Endodermal cell (in vitro differentiated cells): ENCODE results near the gene ETFA. TPM values are rescaled to one million over a fixed set of nuclear protein-coding genes. Genes with fewer than 3 reads are reported as not detected.

Experiments
- DNase-seq: peaks from one replicate; pipeline ENCODE4 v3.0.0-alpha.2; 2017
- H3K27ac ChIP-seq: 2 replicates; pipeline ENCODE4 v1.5.1; 2013; ENCODE audit warnings: mild to moderate bottlenecking, low read depth, low read length, moderate library complexity
- H3K27me3 ChIP-seq: 2 replicates; pipeline ENCODE4 v1.6.1; 2013; ENCODE audit warnings: mild to moderate bottlenecking, low read length, moderate library complexity; ENCODE audit not compliant: insufficient read depth, control insufficient read depth, poor library complexity, severe bottlenecking
- H3K36me3 ChIP-seq: 2 replicates; pipeline ENCODE4 v1.7.0; 2013; ENCODE audit warnings: mild to moderate bottlenecking, low read length, moderate library complexity; ENCODE audit not compliant: control insufficient read depth, insufficient read depth
- H3K4me1 ChIP-seq: one replicate; pipeline ENCODE4 v1.7.0; 2013; ENCODE audit warnings: low read length; ENCODE audit not compliant: control insufficient read depth, insufficient read depth
- H3K4me3 ChIP-seq: 2 replicates; pipeline ENCODE4 v1.5.1; 2013; ENCODE audit warnings: mild to moderate bottlenecking, low read length, moderate library complexity
- H3K9ac ChIP-seq: 2 replicates; pipeline ENCODE4 v1.6.1; 2013; ENCODE audit warnings: mild to moderate bottlenecking, low read length, moderate library complexity; ENCODE audit not compliant: poor library complexity, severe bottlenecking; ENCODE audit errors: extremely low read depth
- H3K9me3 ChIP-seq: 2 replicates; pipeline ENCODE4 v1.6.1; 2013; ENCODE audit warnings: mild to moderate bottlenecking, low read length, moderate library complexity; ENCODE audit not compliant: control insufficient read depth
- H3K27ac Mint-ChIP-seq: 2 replicates; pipeline ENCODE4 v1.8.0; 2020; ENCODE audit warnings: mixed read lengths
- H3K27me3 Mint-ChIP-seq: 2 replicates; pipeline ENCODE4 v1.8.0; 2021; ENCODE audit warnings: mild to moderate bottlenecking, mixed read lengths; ENCODE audit not compliant: insufficient read depth
- H3K36me3 Mint-ChIP-seq: 2 replicates; pipeline ENCODE4 v1.8.0; 2020; ENCODE audit warnings: low read depth, mixed read lengths
- H3K4me1 Mint-ChIP-seq: 2 replicates; pipeline ENCODE4 v1.8.0; 2020; ENCODE audit warnings: mixed read lengths
- H3K4me3 Mint-ChIP-seq: 2 replicates; pipeline ENCODE4 v1.8.0; 2020; ENCODE audit warnings: mild to moderate bottlenecking, moderate library complexity, mixed read lengths
- H3K9me3 Mint-ChIP-seq: 2 replicates; pipeline ENCODE4 v1.8.0; 2020; ENCODE audit warnings: mild to moderate bottlenecking, mixed read lengths
- WGBS, 2 experiments: methylation state at CpG; one replicate each; pipeline versions ENCODE4 v1.1.5 to v1.1.7; 2013; ENCODE audit warnings: missing lambda C conversion rate in 2 of 2, mixed read lengths in 1 of 2; ENCODE audit not compliant: insufficient coverage in 1 of 2, insufficient read length in 1 of 2; 5-methylcytosine and 5-hydroxymethylcytosine counted together
- total RNA-seq, 2 donors: library from RNA; stranded (reverse); fragmentation: NEBNext Ultra II Directional in 1 of 2; extraction: Animal tissue kit (Norgen Biotek cat#: 25700) in 1 of 2; gene quantifications; 2 replicates in 1 of 2; 3 replicates in 1 of 2; pipeline ENCODE4 v1.2.1, GENCODE V29; 2021
- TF ChIP-seq, protein P1 (sequence below): fragments of 200-600 bp; sonication (generic); conservative IDR thresholded peaks from 2 replicates; pipeline ENCODE4 v1.5.0; 2021; ENCODE audit warnings: antibody characterized with exemption, mild to moderate bottlenecking

The ETFA gene
- total RNA-seq, 2 donors from 2014 or later: 142 to 157 TPM

DNA sequence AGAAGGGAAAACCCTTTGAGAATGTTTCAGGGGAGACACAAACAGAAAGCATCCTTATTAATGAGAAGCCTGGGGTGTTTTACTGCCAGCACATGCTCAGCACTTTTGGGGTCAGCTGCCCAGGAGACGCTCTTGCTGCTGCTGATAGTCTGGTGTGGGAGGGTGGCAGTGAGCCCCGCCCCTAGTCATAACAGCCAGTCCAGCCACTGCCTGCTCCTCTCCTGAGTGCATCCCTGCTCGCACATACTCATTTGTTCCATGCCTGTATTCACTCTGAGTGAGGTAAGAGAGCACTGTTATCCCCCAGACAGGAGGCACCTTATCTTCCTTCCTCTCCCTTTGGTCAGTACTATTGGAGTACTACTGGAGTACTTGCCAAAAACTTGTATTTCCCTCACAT is 101.3 kb downstream of the ETFA start:
- no peak overlapping the region for H3K9ac ChIP-seq
- DNase-seq: no peak
- H3K27me3 ChIP-seq: no peaks in the 10 kb centered on the region
- Mint-ChIP-seq H3K27me3 (no peaks in the 10 kb centered on the region), H3K36me3 (peaks cover 32% of the 10 kb centered on the region), H3K9me3 (no peaks in the 10 kb centered on the region), H3K4me1 (peaks cover 8% of the 10 kb centered on the region), H3K4me3 (no peak overlapping the region), H3K27ac (no peak overlapping the region)
- H3K36me3 ChIP-seq: peaks cover 40% of the 10 kb centered on the region
- TF ChIP-seq, protein P1, sequence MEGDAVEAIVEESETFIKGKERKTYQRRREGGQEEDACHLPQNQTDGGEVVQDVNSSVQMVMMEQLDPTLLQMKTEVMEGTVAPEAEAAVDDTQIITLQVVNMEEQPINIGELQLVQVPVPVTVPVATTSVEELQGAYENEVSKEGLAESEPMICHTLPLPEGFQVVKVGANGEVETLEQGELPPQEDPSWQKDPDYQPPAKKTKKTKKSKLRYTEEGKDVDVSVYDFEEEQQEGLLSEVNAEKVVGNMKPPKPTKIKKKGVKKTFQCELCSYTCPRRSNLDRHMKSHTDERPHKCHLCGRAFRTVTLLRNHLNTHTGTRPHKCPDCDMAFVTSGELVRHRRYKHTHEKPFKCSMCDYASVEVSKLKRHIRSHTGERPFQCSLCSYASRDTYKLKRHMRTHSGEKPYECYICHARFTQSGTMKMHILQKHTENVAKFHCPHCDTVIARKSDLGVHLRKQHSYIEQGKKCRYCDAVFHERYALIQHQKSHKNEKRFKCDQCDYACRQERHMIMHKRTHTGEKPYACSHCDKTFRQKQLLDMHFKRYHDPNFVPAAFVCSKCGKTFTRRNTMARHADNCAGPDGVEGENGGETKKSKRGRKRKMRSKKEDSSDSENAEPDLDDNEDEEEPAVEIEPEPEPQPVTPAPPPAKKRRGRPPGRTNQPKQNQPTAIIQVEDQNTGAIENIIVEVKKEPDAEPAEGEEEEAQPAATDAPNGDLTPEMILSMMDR: no peak
- WGBS, 2 experiments: 75 to 98% methylated on average over 1 to 3 of the region's 3 CpGs
- no peaks in the 10 kb centered on the region for H3K4me1 ChIP-seq
- H3K9me3 ChIP-seq: no peaks in the 10 kb centered on the region
- no peak overlapping the region for H3K4me3 ChIP-seq
- no peak overlapping the region for H3K27ac ChIP-seq

DNA sequence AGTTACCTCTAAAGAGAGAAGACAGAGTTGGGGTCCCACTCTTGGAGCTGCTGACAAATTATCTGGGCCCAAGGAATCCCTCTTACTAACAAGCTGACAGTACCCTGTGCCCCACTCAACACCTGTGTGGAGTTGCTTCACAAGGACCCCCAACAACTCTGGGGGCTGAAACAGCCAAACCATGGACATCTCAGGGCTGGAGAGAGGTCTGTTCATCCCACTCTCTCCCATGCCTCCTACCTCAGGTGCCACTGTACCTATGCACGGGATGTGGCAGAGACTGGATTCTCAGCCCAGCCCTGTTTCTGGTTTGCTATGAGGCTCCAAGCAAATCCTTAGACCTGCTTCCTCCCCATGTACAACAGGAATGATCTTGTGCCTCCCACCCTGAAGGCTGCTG is 101.7 kb downstream of the ETFA start:
- Histone ChIP-seq H3K27ac (no peak overlapping the region), H3K36me3 (peaks cover 40% of the 10 kb centered on the region), H3K9me3 (no peaks in the 10 kb centered on the region), H3K9ac (no peak overlapping the region), H3K4me1 (no peaks in the 10 kb centered on the region), H3K4me3 (no peak overlapping the region), H3K27me3 (no peaks in the 10 kb centered on the region)
- TF ChIP-seq, protein P1: no peak
- H3K9me3 Mint-ChIP-seq: no peaks in the 10 kb centered on the region
- no peak overlapping the region for H3K4me3 Mint-ChIP-seq
- peaks cover 30% of the 10 kb centered on the region for H3K36me3 Mint-ChIP-seq
- 92% methylated on average over 1 of the region's 1 CpG; no CpG with 5 or more reads in 1 of the 2 experiments for WGBS, 2 experiments
- no peak overlapping the region for H3K27ac Mint-ChIP-seq
- peaks cover 8% of the 10 kb centered on the region for H3K4me1 Mint-ChIP-seq
- no peaks in the 10 kb centered on the region for H3K27me3 Mint-ChIP-seq
- no peak for DNase-seq

DNA sequence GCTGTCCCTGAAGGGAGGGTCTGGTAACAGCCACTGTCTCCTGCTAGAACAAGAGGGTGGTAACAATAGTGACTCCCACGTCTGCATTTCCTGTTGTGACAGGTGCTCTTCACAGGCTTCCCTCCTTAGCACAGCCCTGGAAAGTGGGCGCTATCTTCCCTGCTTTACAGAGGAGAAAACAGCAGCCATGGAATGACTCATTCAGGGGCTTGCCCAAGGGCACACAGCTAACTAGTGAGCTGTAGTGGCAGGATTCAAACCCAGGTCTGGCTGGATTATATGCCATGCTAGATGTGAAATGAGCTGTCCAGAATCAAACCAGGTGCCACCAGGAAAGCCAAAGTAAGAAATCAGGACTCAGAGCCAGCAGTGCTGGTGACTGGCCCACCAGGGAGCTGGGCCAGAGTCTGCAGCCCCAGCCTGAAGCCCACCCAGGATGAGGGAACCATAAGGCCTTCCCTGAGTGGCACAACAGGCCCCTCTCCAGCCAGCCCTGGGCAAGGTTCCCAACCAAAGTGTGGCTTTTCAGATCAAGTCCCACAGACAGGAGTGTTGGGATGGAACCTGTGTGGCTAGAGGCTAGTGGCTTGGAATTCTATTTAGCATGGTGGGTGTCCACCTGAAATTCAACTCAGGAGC is 102.4 kb downstream of the ETFA start:
- no peak for DNase-seq
- Histone ChIP-seq H3K4me3 (no peak overlapping the region), H3K9ac (no peak overlapping the region), H3K27ac (no peak overlapping the region), H3K36me3 (peaks cover 35% of the 10 kb centered on the region), H3K9me3 (no peaks in the 10 kb centered on the region), H3K4me1 (no peaks in the 10 kb centered on the region), H3K27me3 (no peaks in the 10 kb centered on the region)
- 89 to 95% methylated on average over 2 of the region's 2 CpGs for WGBS, 2 experiments
- TF ChIP-seq, protein P1: no peak
- Mint-ChIP-seq H3K9me3 (no peaks in the 10 kb centered on the region), H3K27me3 (no peaks in the 10 kb centered on the region), H3K4me3 (no peak overlapping the region), H3K4me1 (peaks cover 8% of the 10 kb centered on the region), H3K27ac (no peak overlapping the region), H3K36me3 (peaks cover 28% of the 10 kb centered on the region)
